PC-3 (cell line): ENCODE measurements around the gene TBPL2.

Experiments used
- EZH2 ChIP-seq: fragments of 300-600 bp; sonication (generic); IDR thresholded peaks from one replicate; pipeline ENCODE4 v1.6.1; 2017; ENCODE audit warnings: antibody characterized with exemption, mild to moderate bottlenecking, low read length; ENCODE audit not compliant: unreplicated experiment
- EZH2phosphoT487 ChIP-seq: fragments of 300-600 bp; sonication (generic); IDR thresholded peaks from 2 replicates; pipeline ENCODE4 v1.6.1; 2018; ENCODE audit warnings: mild to moderate bottlenecking, antibody characterized with exemption, low read length, borderline replicate concordance
- TF ChIP-seq, protein P1 (sequence below): fragments of 300-600 bp; sonication (generic); conservative IDR thresholded peaks from 2 replicates; pipeline ENCODE4 v1.5.1; 2017; ENCODE audit warnings: antibody characterized with exemption, low read depth, mild to moderate bottlenecking, low read length

DNA sequence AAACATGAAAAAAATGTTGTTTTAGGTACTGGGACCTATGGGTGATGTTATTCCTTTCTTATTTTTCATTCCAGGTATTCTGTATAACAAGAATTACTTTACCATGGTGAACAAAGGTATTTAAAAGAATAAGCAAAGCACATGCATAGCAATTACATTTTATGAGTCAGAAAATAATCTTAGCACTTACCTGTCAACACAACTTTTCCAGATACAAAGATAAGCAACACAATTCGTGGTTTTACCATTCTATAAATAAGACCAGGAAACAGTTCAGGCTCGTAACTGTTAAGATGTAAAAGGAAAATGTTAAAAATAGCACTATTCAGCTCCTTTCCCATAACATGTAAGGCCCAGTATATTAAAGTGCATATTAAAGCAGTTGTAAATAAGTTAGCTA is 16.4 kb downstream of the TBPL2 start:
- TF ChIP-seq, protein P1, sequence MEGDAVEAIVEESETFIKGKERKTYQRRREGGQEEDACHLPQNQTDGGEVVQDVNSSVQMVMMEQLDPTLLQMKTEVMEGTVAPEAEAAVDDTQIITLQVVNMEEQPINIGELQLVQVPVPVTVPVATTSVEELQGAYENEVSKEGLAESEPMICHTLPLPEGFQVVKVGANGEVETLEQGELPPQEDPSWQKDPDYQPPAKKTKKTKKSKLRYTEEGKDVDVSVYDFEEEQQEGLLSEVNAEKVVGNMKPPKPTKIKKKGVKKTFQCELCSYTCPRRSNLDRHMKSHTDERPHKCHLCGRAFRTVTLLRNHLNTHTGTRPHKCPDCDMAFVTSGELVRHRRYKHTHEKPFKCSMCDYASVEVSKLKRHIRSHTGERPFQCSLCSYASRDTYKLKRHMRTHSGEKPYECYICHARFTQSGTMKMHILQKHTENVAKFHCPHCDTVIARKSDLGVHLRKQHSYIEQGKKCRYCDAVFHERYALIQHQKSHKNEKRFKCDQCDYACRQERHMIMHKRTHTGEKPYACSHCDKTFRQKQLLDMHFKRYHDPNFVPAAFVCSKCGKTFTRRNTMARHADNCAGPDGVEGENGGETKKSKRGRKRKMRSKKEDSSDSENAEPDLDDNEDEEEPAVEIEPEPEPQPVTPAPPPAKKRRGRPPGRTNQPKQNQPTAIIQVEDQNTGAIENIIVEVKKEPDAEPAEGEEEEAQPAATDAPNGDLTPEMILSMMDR, result no peak
- TF ChIP-seq EZH2phosphoT487, result no peak
- no peak for TF ChIP-seq EZH2
